GM23338 (cell line): ENCODE data around the gene FAM234A. TPM values are rescaled to one million over a fixed set of nuclear protein-coding genes. Genes with fewer than 3 reads are reported as not detected.

Source experiments
- ATAC-seq: fragments of 200-7000 bp; cut with Tn5 transposase; 3 replicates; pipeline ENCODE4 v1.9.1; 2020
- DNase-seq: peaks from one replicate; pipeline ENCODE4 v3.0.0-alpha.2; 2015; ENCODE audit warnings: low spot score
- H2AFZ ChIP-seq: fragments of 200-600 bp; sonication (generic); 2 replicates; pipeline ENCODE4 v1.8.0; 2016; ENCODE audit warnings: antibody characterized with exemption, mild to moderate bottlenecking, moderate library complexity
- H3F3A ChIP-seq: fragments of 200-600 bp; sonication (generic); replicated peaks from 2 replicates; pipeline ENCODE4 v1.8.0; 2017; ENCODE audit warnings: antibody characterized with exemption, mixed run types, low read depth
- H3K27ac ChIP-seq: fragments of 200-600 bp; sonication (generic); 2 replicates; pipeline ENCODE4 v1.6.1; 2016; ENCODE audit warnings: low read depth
- H3K27me3 ChIP-seq: fragments of 200-600 bp; sonication (generic); 2 replicates; pipeline ENCODE4 v1.8.0; 2016; ENCODE audit warnings: mild to moderate bottlenecking, mixed run types, moderate library complexity; ENCODE audit not compliant: insufficient read depth
- H3K36me3 ChIP-seq: fragments of 200-600 bp; sonication (generic); 2 replicates; pipeline ENCODE4 v1.8.0; 2016; ENCODE audit warnings: mild to moderate bottlenecking; ENCODE audit not compliant: insufficient read depth
- H3K4me1 ChIP-seq: fragments of 200-600 bp; sonication (generic); 2 replicates; pipeline ENCODE4 v1.8.0; 2016; ENCODE audit warnings: mild to moderate bottlenecking, moderate library complexity; ENCODE audit not compliant: insufficient read depth
- H3K4me2 ChIP-seq: fragments of 200-600 bp; sonication (generic); 2 replicates; pipeline ENCODE4 v1.7.1; 2017; ENCODE audit warnings: mixed run types
- H3K4me3 ChIP-seq: fragments of 200-600 bp; sonication (generic); 2 replicates; pipeline ENCODE4 v1.6.1; 2016; ENCODE audit warnings: mixed run types
- H3K79me2 ChIP-seq: fragments of 200-600 bp; sonication (generic); replicated peaks from 2 replicates; pipeline ENCODE4 v1.8.0; 2017; ENCODE audit warnings: mild to moderate bottlenecking; ENCODE audit not compliant: insufficient read depth
- H3K9me2 ChIP-seq: fragments of 200-600 bp; sonication (generic); 2 replicates; pipeline ENCODE4 v1.8.0; 2017; ENCODE audit not compliant: insufficient read depth
- H4K20me1 ChIP-seq: fragments of 200-600 bp; sonication (generic); replicated peaks from 2 replicates; pipeline ENCODE4 v1.8.0; 2017; ENCODE audit warnings: mild to moderate bottlenecking; ENCODE audit not compliant: insufficient read depth
- H3K27ac Mint-ChIP-seq: 2 replicates; pipeline ENCODE4 v1.8.0; 2020; ENCODE audit warnings: inconsistent platforms, mild to moderate bottlenecking, moderate library complexity, mixed read lengths
- H3K27me3 Mint-ChIP-seq: 3 replicates; pipeline ENCODE4 v1.8.0; 2022; ENCODE audit warnings: low read depth, mild to moderate bottlenecking, moderate library complexity, mixed read lengths, inconsistent platforms; ENCODE audit not compliant: insufficient read depth, poor library complexity
- H3K36me3 Mint-ChIP-seq: 3 replicates; pipeline ENCODE4 v1.8.0; 2021; ENCODE audit warnings: low read depth, mild to moderate bottlenecking, inconsistent platforms, moderate library complexity, mixed read lengths
- H3K4me1 Mint-ChIP-seq: 3 replicates; pipeline ENCODE4 v1.8.0; 2020; ENCODE audit warnings: mild to moderate bottlenecking, inconsistent platforms, mixed read lengths
- H3K4me3 Mint-ChIP-seq: 3 replicates; pipeline ENCODE4 v1.8.0; 2021; ENCODE audit warnings: moderate library complexity, mild to moderate bottlenecking, inconsistent platforms, mixed read lengths
- H3K9me3 Mint-ChIP-seq: 3 replicates; pipeline ENCODE4 v1.8.0; 2020; ENCODE audit warnings: moderate library complexity, mild to moderate bottlenecking, inconsistent platforms, mixed read lengths
- CREB1 ChIP-seq: fragments of 250-450 bp; sonication (Bioruptor Pico); IDR thresholded peaks from 2 replicates; pipeline ENCODE4 v1.5.0; 2020; ENCODE audit warnings: low read depth, mild to moderate bottlenecking, moderate library complexity
- CTCF ChIP-seq, 2 experiments: fragments of 200-600 bp in 1 of 2; sonication (generic) in 1 of 2; conservative IDR thresholded peaks; 2 replicates each; pipeline versions ENCODE4 v1.5.1 to v1.6.1; 2016 to 2017; ENCODE audit warnings: antibody characterized with exemption in 2 of 2, low read depth in 2 of 2, mild to moderate bottlenecking in 2 of 2, moderate library complexity in 1 of 2
- EZH2 ChIP-seq: fragments of 200-600 bp; sonication (generic); IDR thresholded peaks from one replicate; pipeline ENCODE4 v1.8.0; 2017; ENCODE audit warnings: antibody characterized with exemption, mild to moderate bottlenecking, low read depth; ENCODE audit not compliant: unreplicated experiment
- EZH2phosphoT487 ChIP-seq: fragments of 200-600 bp; sonication (generic); IDR thresholded peaks from one replicate; pipeline ENCODE4 v1.8.1; 2018; ENCODE audit warnings: antibody characterized with exemption; ENCODE audit not compliant: unreplicated experiment
- JUNB ChIP-seq: IDR thresholded peaks from one replicate; pipeline ENCODE4 v1.6.1; 2016; ENCODE audit warnings: antibody characterized with exemption; ENCODE audit not compliant: unreplicated experiment
- NANOG ChIP-seq: IDR thresholded peaks from 2 replicates; pipeline ENCODE4 v1.6.1; 2016; ENCODE audit warnings: antibody characterized with exemption, borderline replicate concordance
- REST ChIP-seq: IDR thresholded peaks from one replicate; pipeline ENCODE4 v1.6.1; 2018; ENCODE audit warnings: antibody characterized with exemption; ENCODE audit not compliant: unreplicated experiment
- STAT1 ChIP-seq: IDR thresholded peaks from one replicate; pipeline ENCODE4 v1.6.1; 2016; ENCODE audit warnings: antibody characterized with exemption; ENCODE audit not compliant: unreplicated experiment
- ZNF114 ChIP-seq: fragments of 250-450 bp; sonication (Bioruptor Pico); IDR thresholded peaks from 2 replicates; pipeline ENCODE4 v1.5.0; 2020; ENCODE audit warnings: mild to moderate bottlenecking, moderate library complexity
- ZNF331 ChIP-seq: fragments of 250-450 bp; sonication (Bioruptor Pico); IDR thresholded peaks from 2 replicates; pipeline ENCODE4 v1.5.0; 2020; ENCODE audit warnings: low read depth, mild to moderate bottlenecking, moderate library complexity
- polyA plus RNA-seq: library from polyadenylated mRNA; unstranded; fragments of >200 nt; fragmentation: Nextera tagmentation; extraction: Ambion mirVana; gene quantifications from 2 replicates; pipeline ENCODE4 v1.2.1, GENCODE V29; 2016
- total RNA-seq: library from RNA; depleted of rRNA; stranded (reverse); fragments of >200 nt; shearing (Covaris generic); gene quantifications from 2 replicates; pipeline ENCODE4 v1.2.3, GENCODE V29; 2014
- TF ChIP-seq, protein P1 (sequence below): IDR thresholded peaks from 2 replicates; pipeline ENCODE4 v1.6.1; 2016; ENCODE audit warnings: antibody characterized with exemption

Gene FAM234A
- total and polyA plus RNA-seq, 2 experiments from 2014 or later = 41.9 to 128 TPM

DNA sequence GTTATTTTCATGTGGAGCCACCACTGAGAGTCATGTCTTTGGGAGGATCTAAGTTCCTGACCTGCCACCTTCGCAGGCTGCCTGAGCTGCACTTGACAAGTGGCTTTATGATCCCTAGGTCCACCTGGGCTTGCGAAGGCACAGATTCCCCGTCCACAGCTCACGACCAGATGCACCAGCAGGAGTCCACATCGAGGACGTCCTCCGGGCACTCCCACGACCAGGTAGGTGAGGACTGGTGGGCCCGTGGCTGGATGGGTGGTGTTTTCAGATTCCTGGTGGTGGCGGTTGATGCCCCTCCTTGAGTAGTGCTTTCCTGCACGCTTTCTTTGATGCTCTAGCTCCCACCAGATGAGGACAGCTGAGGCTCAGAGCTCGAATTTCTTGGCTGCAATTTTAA is 14.8 kb downstream of the FAM234A start:
- H3F3A ChIP-seq = 0 out of 2 replicates have a peak, but pooled peaks cover 4% of the 10 kb centered on the region
- no peak overlapping the region for H3K4me3 ChIP-seq
- no peak for DNase-seq
- H3K9me2 ChIP-seq = no peaks in the 10 kb centered on the region
- peaks cover 10% of the 10 kb centered on the region for H4K20me1 ChIP-seq
- Mint-ChIP-seq H3K4me1 (peaks cover 4% of the 10 kb centered on the region; the same call in 2 of the 3 replicates), H3K27me3 (peaks cover 5% of the 10 kb centered on the region), H3K4me3 (no peak overlapping the region), H3K36me3 (peaks cover 18% of the 10 kb centered on the region; the same call in 2 of the 3 replicates), H3K27ac (no peak overlapping the region), H3K9me3 (no peaks in the 10 kb centered on the region)
- no peak overlapping the region for H3K4me2 ChIP-seq
- H3K27ac ChIP-seq = no peak overlapping the region
- no peaks in the 10 kb centered on the region for H3K4me1 ChIP-seq
- no peaks in the 10 kb centered on the region for H3K36me3 ChIP-seq
- H3K27me3 ChIP-seq = no peaks in the 10 kb centered on the region
- no peak for ATAC-seq
- no peaks in the 10 kb centered on the region; the same call in 1 of the 2 replicates for H3K79me2 ChIP-seq
- no peak overlapping the region for H2AFZ ChIP-seq
- TF ChIP-seq ZNF114 (CRISPR knock-in tag) (no peak), REST (no peak), ZNF331 (CRISPR knock-in tag) (no peak), EZH2phosphoT487 (no peak)

DNA sequence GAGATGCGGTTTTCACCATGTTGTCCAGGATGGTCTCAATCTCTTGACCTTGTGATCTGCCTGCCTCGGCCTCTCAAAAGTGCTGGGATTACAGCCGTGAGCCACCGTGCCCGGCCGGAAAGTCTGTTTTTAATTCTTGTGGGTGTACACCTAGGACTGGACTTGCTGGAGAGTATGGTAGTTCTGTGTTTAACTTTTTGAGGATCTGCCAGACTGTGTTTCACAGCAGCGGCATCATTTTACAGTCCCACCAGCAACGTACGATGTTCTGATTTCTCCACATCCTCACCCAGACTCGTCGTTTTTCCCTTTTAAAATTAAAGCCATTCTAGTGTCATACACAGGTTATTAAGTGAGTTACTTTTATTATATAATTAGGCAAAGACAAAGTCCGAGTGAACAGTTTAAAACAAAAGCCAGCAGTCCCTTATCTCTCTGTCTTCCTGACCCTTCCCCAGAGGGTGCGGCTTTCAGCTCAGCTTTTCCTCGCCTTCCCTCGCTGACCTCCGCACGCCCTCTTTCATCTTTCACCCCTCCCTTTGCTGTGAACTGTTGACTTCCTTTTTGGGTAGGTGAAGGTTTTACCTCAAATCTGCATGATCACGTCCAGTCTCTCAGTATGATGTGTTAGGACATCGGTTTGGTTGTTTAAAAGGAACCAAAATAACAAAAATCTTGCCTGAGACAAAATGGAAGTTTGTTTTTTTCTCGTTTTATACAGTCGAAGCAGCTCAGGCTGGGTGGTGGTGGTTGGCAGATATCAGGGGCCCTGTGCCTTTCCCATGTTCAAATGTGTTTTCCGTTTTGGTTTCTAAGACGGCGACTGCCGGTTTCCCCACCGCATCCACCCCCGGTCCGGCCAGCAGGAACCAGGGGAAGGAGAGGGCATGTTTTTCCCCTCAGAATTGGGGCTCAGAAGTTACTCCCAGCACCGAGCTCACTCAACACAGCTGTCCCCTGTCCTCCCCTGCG is 18.0 kb downstream of the FAM234A start:
- no peaks in the 10 kb centered on the region for H3K4me1 ChIP-seq
- Mint-ChIP-seq H3K27ac (no peak overlapping the region), H3K27me3 (peaks cover 7% of the 10 kb centered on the region), H3K9me3 (no peaks in the 10 kb centered on the region), H3K4me3 (no peak overlapping the region), H3K4me1 (peaks cover 4% of the 10 kb centered on the region; the same call in 2 of the 3 replicates), H3K36me3 (peaks cover 37% of the 10 kb centered on the region; the same call in 2 of the 3 replicates)
- 0 out of 2 replicates have a peak overlapping the region, but pooled peaks have one; percentile 50 for H3K27ac ChIP-seq
- no peaks in the 10 kb centered on the region for H3K79me2 ChIP-seq
- no peaks in the 10 kb centered on the region; the same call in 1 of the 2 replicates for H3K36me3 ChIP-seq
- no peak for ATAC-seq
- no peak overlapping the region for H3K4me2 ChIP-seq
- no peak overlapping the region for H3K4me3 ChIP-seq
- no peak overlapping the region for H2AFZ ChIP-seq
- H4K20me1 ChIP-seq = peaks cover 4% of the 10 kb centered on the region
- H3K27me3 ChIP-seq = no peaks in the 10 kb centered on the region
- H3K9me2 ChIP-seq = no peaks in the 10 kb centered on the region
- DNase-seq = no peak
- H3F3A ChIP-seq = 0 out of 2 replicates have a peak, but pooled peaks cover 4% of the 10 kb centered on the region
- TF ChIP-seq CREB1 = no peak
- TF ChIP-seq EZH2 = no peak
- TF ChIP-seq ZNF114 (CRISPR knock-in tag) = no peak
- no peak for TF ChIP-seq ZNF331 (CRISPR knock-in tag)
- no peak for TF ChIP-seq JUNB
- no peak for TF ChIP-seq NANOG
- TF ChIP-seq, protein P1, sequence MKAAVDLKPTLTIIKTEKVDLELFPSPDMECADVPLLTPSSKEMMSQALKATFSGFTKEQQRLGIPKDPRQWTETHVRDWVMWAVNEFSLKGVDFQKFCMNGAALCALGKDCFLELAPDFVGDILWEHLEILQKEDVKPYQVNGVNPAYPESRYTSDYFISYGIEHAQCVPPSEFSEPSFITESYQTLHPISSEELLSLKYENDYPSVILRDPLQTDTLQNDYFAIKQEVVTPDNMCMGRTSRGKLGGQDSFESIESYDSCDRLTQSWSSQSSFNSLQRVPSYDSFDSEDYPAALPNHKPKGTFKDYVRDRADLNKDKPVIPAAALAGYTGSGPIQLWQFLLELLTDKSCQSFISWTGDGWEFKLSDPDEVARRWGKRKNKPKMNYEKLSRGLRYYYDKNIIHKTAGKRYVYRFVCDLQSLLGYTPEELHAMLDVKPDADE = no peak
- no peak for TF ChIP-seq REST
- TF ChIP-seq CTCF (conservative IDR thresholded peaks at IDR 0.05; ENCODE audit: low read depth in 2 of 2) = no peak
- TF ChIP-seq STAT1 = no peak
- no peak for TF ChIP-seq EZH2phosphoT487
